Activated naive CD4-positive, alpha-beta T cell treated with anti-CD3 and anti-CD28 coated beads for 36 hours (primary cell): ENCODE measurements around the gene NOD1. TPM values are rescaled to one million over a fixed set of nuclear protein-coding genes. Genes with fewer than 3 reads are reported as not detected.

Experiments used
- CTCF ChIA-PET: fragments of 350-600 bp; sonication (Branson Sonifier 250); formaldehyde crosslinking; loops from one replicate; lab custom pipeline; 2021; ENCODE audit warnings: antibody characterized with exemption; lab: Charles Lee
- DNase-seq: peaks from one replicate; pipeline ENCODE4 v3.0.0-alpha.2; 2020
- H3K27ac Mint-ChIP-seq: one replicate; pipeline ENCODE4 v1.8.0; 2021; ENCODE audit warnings: mild to moderate bottlenecking, mixed read lengths
- H3K27me3 Mint-ChIP-seq: one replicate; pipeline ENCODE4 v1.8.0; 2021; ENCODE audit warnings: low read depth, mixed read lengths
- H3K36me3 Mint-ChIP-seq: one replicate; pipeline ENCODE4 v1.8.0; 2021; ENCODE audit warnings: low read depth, mixed read lengths
- H3K4me1 Mint-ChIP-seq: one replicate; pipeline ENCODE4 v1.8.0; 2021; ENCODE audit warnings: low read depth, mixed read lengths
- H3K4me3 Mint-ChIP-seq: one replicate; pipeline ENCODE4 v1.8.0; 2021; ENCODE audit warnings: mild to moderate bottlenecking, moderate library complexity, mixed read lengths
- H3K9me3 Mint-ChIP-seq: one replicate; pipeline ENCODE4 v1.8.0; 2021; ENCODE audit warnings: mixed read lengths
- intact Hi-C: fragments of 100-400 bp; cut with micrococcal nuclease; formaldehyde crosslinking; loops from one replicate; pipeline ENCODE4 v1.15.1; 2023
- total RNA-seq, 2 experiments: library from RNA; stranded (reverse); gene quantifications; one replicate each; pipeline ENCODE4 v1.2.3, GENCODE V29; 2021

Gene NOD1
- total RNA-seq, 2 experiments from 2014 or later, result 9.2 to 9.8 TPM

DNA sequence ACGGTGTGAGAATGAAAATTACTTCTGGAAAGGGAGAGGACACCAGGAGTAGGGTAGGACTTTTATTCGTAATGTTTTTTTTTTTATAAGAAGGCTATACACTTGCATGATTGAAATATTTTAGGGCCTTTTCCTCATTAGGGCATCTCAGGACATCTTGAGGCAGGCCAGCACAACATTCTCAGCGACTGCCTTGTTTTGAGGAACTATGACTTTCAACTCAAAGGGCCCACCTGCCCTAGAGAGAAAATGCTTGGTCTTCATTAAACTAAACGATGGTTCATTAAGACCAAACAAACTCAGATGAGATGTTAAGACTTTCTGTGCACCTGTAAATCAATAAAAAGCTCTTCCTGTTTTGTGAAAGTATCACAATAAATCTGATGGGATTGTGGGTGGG is 11.3 kb downstream of the NOD1 start:
- peaks cover 37% of the 10 kb centered on the region for H3K4me1 Mint-ChIP-seq
- CTCF ChIA-PET, result no interaction called here
- no peak overlapping the region for H3K4me3 Mint-ChIP-seq
- H3K27ac Mint-ChIP-seq, result no peak overlapping the region
- intact Hi-C loops, result no loop called here
- no peak for DNase-seq
- peaks cover 1% of the 10 kb centered on the region for H3K36me3 Mint-ChIP-seq
- no peaks in the 10 kb centered on the region for H3K9me3 Mint-ChIP-seq
- no peaks in the 10 kb centered on the region for H3K27me3 Mint-ChIP-seq

DNA sequence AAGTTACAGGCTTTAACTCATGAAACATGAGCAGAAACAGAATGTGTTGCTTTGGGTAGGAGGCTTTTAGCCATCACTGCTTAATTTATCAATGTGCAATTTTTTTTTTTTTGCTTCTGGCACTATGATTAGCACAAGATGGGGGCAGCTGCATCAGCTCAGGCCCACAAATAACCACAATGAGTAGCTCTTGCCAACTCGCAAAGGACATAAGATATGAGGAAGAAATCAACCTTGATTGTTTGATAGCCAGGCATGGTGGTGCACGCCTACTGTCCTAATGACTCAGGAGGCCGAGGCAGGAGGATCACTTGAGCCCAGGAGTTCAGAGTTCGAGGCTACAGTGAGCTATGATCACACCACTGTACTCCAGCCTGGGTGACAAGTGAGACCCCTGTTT is 12.3 kb downstream of the NOD1 start:
- Mint-ChIP-seq H3K27ac (no peak overlapping the region), H3K4me3 (no peak overlapping the region), H3K36me3 (peaks cover 1% of the 10 kb centered on the region), H3K27me3 (no peaks in the 10 kb centered on the region), H3K4me1 (peaks cover 28% of the 10 kb centered on the region), H3K9me3 (no peaks in the 10 kb centered on the region)
- CTCF ChIA-PET, result no interaction called here
- no peak for DNase-seq
- intact Hi-C loops, result no loop called here

DNA sequence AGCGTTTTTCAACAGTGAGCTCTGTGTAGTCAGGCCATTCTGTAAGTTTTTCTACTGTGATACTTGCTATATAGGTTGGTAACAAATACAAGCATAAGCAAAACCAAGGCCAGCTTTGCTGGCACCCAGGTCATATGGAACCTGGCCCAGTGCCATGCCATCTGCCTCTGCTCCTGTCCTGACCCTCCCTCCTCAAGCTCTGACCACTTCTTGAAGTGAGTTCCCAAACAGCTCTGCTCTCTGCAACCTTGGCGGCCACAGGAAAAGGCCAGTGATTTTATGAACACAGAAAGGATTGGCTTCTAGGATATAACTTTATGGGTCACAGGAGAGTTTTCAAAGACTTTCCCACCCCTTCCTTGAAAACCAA is 12.8 kb downstream of the NOD1 start:
- H3K4me1 Mint-ChIP-seq, result peaks cover 24% of the 10 kb centered on the region
- CTCF ChIA-PET, result interaction anchor here (0.8 to 2.1 kb wide), 2 partner anchors 99 to 190 kb away, joined by 3 to 5 read pairs; no protein-coding TSS in a partner anchor
- H3K27me3 Mint-ChIP-seq, result no peaks in the 10 kb centered on the region
- no peak for DNase-seq
- no peaks in the 10 kb centered on the region for H3K9me3 Mint-ChIP-seq
- H3K4me3 Mint-ChIP-seq, result no peak overlapping the region
- intact Hi-C loops, result no loop called here
- H3K27ac Mint-ChIP-seq, result no peak overlapping the region
- peaks cover 1% of the 10 kb centered on the region for H3K36me3 Mint-ChIP-seq

DNA sequence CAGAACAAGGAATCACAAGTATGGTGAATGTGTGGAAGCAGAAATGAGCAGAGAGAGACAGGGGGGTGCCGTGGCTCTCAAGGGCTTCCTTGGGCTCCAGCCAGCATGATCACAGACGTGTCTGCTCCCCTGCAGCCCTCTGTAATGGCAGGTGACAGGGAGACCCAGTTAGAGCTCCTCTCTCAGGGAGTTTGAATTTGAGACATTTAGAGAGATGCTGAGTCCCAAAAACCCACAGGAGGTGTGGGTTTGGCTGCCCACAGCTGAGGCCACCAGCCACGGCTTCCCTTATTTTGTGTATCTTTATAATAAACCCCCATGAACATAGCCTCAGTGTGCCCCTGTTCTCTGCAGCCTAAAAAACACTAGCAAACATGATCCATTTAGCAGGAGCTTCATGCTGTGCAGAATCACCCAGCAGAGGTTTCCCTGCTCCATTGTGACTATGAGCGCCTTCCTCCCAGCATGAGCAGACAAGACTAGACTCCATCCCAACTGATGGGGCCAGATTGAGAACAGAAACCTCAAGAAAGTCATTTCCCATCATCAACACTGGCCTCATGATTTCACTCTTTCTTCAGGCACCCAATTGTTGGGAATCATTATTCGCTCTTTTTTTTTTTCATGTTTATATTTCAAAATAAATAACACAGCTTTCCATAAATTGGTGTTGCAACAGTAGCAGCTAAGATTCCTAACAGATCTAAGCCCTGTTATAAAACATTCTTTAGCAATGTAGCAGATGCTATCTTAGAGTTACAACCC is 13.4 kb downstream of the NOD1 start:
- H3K9me3 Mint-ChIP-seq, result no peaks in the 10 kb centered on the region
- H3K4me3 Mint-ChIP-seq, result no peak overlapping the region
- peaks cover 21% of the 10 kb centered on the region for H3K4me1 Mint-ChIP-seq
- CTCF ChIA-PET, result interaction anchor here (0.8 to 2.1 kb wide), 2 partner anchors 100 to 189 kb away, joined by 3 to 5 read pairs; no protein-coding TSS in a partner anchor
- no peak overlapping the region for H3K27ac Mint-ChIP-seq
- intact Hi-C loops, result no loop called here
- H3K36me3 Mint-ChIP-seq, result peaks cover 1% of the 10 kb centered on the region
- H3K27me3 Mint-ChIP-seq, result no peaks in the 10 kb centered on the region
- DNase-seq, result no peak

DNA sequence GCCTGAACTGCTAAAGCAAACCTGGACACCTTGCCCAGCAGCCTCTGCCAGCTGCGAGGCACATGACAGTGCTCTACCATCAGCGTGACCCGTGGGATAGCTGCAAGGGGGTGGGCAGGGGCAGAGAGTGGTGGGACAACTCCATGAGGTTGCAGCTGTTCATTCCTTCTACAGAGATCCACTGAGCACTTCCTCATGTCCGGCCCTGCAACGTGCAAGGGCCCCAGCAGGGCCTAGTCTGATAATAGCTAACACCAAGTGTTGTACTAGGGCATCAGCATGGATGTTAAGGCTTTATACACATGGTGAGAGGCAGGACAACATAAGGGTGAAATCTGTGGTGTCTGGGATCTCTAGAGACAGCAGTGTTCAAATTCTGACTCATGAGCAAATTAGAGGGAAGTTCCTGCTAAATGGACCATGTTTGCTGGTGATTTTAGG is 14.3 kb downstream of the NOD1 start:
- H3K27ac Mint-ChIP-seq, result no peak overlapping the region

DNA sequence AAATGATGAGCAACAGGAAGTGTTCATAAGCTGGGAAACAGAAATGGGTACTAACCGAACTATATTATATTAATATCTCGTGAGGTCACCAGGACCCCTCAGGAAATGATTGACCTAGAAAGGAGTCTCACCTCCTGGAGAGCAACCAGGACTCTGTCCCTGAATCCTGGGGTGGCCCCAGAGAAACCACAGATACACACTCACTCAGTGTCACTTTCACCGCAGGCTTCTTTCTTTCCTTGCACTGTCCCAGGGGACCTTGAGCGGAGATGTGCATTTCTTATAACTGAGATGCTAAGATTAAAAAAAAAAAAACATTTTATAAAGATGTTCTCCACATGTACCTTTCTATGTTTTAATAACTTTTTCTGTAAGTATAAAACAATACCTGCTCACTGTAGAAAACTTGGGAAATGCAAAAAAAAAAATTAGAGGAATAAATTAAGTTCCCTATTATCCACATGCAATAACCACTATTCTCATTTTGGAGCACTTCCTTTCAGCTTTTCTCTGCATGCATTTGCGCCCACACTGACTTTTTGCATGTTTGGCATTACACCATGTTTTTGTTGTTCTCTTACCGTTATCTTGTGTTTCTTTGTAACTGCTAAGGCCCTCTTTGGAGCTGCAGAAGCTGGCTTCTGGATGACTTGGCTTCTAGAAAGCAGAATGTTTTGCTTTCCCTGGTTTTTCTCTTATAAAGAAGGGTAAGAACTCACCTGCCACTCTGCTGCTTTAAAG is 15.0 kb downstream of the NOD1 start:
- H3K4me3 Mint-ChIP-seq, result no peak overlapping the region
- no peaks in the 10 kb centered on the region for H3K27me3 Mint-ChIP-seq
- no peak overlapping the region for H3K27ac Mint-ChIP-seq
- H3K4me1 Mint-ChIP-seq, result peaks cover 12% of the 10 kb centered on the region
- CTCF ChIA-PET, result interaction anchor here (0.7 to 2.1 kb wide), 2 partner anchors 188 to 365 kb away, joined by 5 to 6 read pairs; no protein-coding TSS in a partner anchor
- DNase-seq, result no peak
- peaks cover 1% of the 10 kb centered on the region for H3K36me3 Mint-ChIP-seq
- no peaks in the 10 kb centered on the region for H3K9me3 Mint-ChIP-seq
- intact Hi-C loops, result no loop called here

More for the DNA sequence above, 14.3 kb downstream of the NOD1 start:
- intact Hi-C loops, result no loop called here
- H3K4me3 Mint-ChIP-seq, result no peak overlapping the region
- peaks cover 19% of the 10 kb centered on the region for H3K4me1 Mint-ChIP-seq
- no peaks in the 10 kb centered on the region for H3K27me3 Mint-ChIP-seq
- CTCF ChIA-PET, result interaction anchor here (0.7 to 2.1 kb wide), 2 partner anchors 188 to 364 kb away, joined by 5 to 6 read pairs; no protein-coding TSS in a partner anchor
- H3K36me3 Mint-ChIP-seq, result peaks cover 1% of the 10 kb centered on the region
- no peaks in the 10 kb centered on the region for H3K9me3 Mint-ChIP-seq
- DNase-seq, result no peak

DNA sequence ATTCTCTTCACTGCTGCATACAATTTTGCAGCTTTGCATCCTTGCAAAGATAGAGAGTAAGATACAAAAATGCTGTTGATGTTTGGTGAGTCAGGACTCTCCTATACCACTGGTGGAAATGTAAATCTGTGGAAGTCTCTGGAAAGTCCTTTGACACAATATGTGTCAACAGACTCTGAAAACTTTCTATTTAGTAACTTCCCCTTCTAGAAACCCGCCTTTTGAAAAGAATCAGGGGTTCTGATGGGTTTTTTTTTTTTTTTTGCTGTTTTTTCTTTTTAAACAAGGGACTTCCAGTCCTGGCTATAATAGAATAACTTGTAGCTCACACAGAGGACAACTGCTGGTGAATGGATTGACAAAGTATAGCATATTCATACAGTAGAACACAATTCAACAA is 16.4 kb downstream of the NOD1 start:
- no peak overlapping the region for H3K27ac Mint-ChIP-seq
- peaks cover 6% of the 10 kb centered on the region for H3K4me1 Mint-ChIP-seq
- peaks cover 1% of the 10 kb centered on the region for H3K36me3 Mint-ChIP-seq
- no peaks in the 10 kb centered on the region for H3K27me3 Mint-ChIP-seq
- DNase-seq, result no peak
- CTCF ChIA-PET, result interaction anchor here (0.6 kb wide), 1 partner anchor 18 kb away, joined by 3 read pairs; no protein-coding TSS in a partner anchor
- H3K9me3 Mint-ChIP-seq, result no peaks in the 10 kb centered on the region
- intact Hi-C loops, result no loop called here
- no peak overlapping the region for H3K4me3 Mint-ChIP-seq

DNA sequence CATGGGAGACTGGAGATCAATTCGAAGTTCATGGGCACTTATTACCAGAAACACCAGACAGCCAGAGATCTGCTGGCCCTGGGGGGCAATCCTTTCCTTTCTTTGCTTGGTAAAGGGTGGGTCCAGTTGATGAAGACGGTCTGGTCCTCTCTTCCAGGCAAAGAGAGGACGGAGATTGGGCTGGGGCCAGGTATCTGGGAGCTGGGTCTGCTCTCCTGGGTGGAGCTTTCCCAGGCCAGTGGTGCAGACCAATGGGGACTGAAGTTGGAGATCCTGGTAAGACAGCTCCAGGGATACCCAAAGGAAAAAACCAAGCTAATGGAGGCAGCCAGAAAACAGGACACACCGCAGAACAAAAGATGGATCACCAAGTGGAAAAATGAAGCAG is 18.3 kb downstream of the NOD1 start:
- H3K4me3 Mint-ChIP-seq, result no peak overlapping the region
- H3K27me3 Mint-ChIP-seq, result no peaks in the 10 kb centered on the region
- H3K4me1 Mint-ChIP-seq, result peaks cover 4% of the 10 kb centered on the region
- DNase-seq, result no peak
- no peak overlapping the region for H3K27ac Mint-ChIP-seq
- H3K9me3 Mint-ChIP-seq, result no peaks in the 10 kb centered on the region
- H3K36me3 Mint-ChIP-seq, result peaks cover 4% of the 10 kb centered on the region
- CTCF ChIA-PET, result no interaction called here
- intact Hi-C loops, result no loop called here

DNA sequence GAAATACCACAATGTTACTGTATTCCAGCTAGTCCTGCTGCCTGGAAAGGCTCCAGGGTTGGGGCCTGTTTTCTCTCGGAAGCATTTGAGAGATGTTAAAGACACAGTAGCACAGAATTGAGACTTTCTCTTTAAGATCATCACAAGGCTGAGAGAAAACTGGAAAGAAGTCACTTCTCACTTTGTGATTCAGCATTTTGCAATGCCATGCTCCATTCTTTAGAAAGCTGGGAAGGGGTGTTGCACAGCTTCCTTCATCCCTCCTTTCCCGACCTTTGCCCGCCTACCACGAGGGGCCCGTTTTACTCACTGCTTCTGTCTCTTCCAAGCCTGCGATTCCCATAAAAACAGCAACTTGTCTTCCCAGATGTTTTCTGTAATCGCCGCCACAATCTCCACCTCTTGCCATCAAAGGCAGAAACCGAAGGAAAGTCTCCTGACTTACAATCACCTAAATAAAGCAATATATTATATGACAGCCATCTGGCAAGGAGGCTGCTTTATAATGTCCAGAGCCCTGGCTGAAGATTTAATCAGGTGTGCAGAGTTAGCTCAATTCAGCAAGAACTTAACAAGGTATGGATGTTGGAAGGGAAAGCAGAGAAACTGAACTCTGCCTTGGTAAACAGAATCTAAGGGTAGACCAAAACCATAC is 18.9 kb downstream of the NOD1 start:
- no peak overlapping the region for H3K27ac Mint-ChIP-seq
- CTCF ChIA-PET, result no interaction called here
- H3K9me3 Mint-ChIP-seq, result no peaks in the 10 kb centered on the region
- DNase-seq, result no peak
- H3K36me3 Mint-ChIP-seq, result peaks cover 4% of the 10 kb centered on the region
- no peaks in the 10 kb centered on the region for H3K4me1 Mint-ChIP-seq
- H3K4me3 Mint-ChIP-seq, result no peak overlapping the region
- intact Hi-C loops, result no loop called here
- no peaks in the 10 kb centered on the region for H3K27me3 Mint-ChIP-seq

DNA sequence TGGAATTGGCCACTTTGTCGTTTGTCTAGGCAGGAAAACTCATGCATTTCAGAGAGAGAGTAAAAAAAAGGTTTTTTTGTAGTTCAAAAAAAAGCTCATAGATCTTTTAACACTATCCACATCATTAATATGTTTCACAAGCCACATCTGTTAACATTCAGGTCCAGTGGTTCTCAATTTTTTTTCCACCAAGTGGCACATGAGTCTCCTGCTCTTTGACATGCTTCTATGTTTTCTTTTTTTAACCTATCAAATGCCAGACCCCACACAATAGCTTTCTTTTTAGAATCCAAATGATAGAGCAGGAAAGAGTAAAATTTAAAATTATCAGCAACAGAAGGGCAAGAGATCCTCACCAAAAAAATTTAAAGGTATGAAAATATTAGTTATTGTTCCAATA is 20.3 kb downstream of the NOD1 start:
- no peaks in the 10 kb centered on the region for H3K4me1 Mint-ChIP-seq
- H3K27me3 Mint-ChIP-seq, result no peaks in the 10 kb centered on the region
- CTCF ChIA-PET, result no interaction called here
- no peaks in the 10 kb centered on the region for H3K9me3 Mint-ChIP-seq
- no peak overlapping the region for H3K4me3 Mint-ChIP-seq
- peaks cover 3% of the 10 kb centered on the region for H3K36me3 Mint-ChIP-seq
- no peak overlapping the region for H3K27ac Mint-ChIP-seq
- intact Hi-C loops, result no loop called here
- no peak for DNase-seq

DNA sequence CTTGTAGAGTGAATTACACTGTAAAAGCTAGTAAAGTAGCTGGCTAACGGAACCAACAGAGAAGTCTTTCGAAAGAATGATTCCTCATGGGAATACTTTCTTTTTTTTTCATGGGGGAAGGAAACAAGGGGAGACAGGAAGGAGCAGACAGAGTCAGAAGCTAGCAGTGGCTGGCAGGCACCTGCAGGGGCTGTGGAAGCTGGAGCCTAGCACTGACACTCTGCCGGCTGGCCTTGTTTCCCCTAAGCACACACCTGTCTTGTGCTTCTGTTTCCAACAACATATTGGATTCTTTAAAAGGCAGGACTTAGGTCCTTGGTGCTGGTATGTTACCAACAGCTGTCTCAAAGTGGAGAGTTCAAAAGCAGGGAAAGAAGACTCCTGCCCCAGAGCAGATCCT is 24.7 kb downstream of the NOD1 start:
- intact Hi-C loops, result no loop called here

DNA sequence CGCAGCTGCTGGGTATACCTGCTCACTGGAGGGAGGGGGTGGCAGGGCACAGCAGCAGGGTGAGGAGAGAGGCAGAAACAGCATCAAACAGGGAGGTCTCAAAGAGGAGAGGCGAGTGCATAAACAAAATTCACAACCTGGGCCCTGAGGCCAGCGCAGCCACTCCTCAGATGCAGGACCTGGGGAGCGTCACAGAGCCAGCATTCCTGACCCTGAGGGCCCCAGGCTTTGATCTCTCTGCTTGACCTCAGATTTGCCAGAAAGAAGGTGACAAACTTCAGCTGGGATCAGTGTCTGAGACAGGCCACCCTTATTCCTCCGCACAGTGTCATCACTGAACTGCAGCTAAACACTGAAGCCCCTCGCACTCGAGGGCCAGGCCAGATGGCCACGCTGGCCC is 25.6 kb downstream of the NOD1 start:
- no peaks in the 10 kb centered on the region for H3K4me1 Mint-ChIP-seq
- CTCF ChIA-PET, result interaction anchor here (1.2 kb wide), 1 partner anchor 111 kb away, joined by 4 read pairs; no protein-coding TSS in a partner anchor
- no peaks in the 10 kb centered on the region for H3K9me3 Mint-ChIP-seq
- no peak overlapping the region for H3K4me3 Mint-ChIP-seq
- intact Hi-C loops, result no loop called here
- H3K27me3 Mint-ChIP-seq, result no peaks in the 10 kb centered on the region
- H3K36me3 Mint-ChIP-seq, result peaks cover 10% of the 10 kb centered on the region
- no peak for DNase-seq
- H3K27ac Mint-ChIP-seq, result no peak overlapping the region

More for the DNA sequence above, 24.7 kb downstream of the NOD1 start:
- H3K4me1 Mint-ChIP-seq, result no peaks in the 10 kb centered on the region
- H3K27ac Mint-ChIP-seq, result peak overlapping the region; percentile 56
- H3K36me3 Mint-ChIP-seq, result peaks cover 7% of the 10 kb centered on the region
- CTCF ChIA-PET, result interaction anchor here (1.2 kb wide), 1 partner anchor 110 kb away, joined by 4 read pairs; no protein-coding TSS in a partner anchor
- no peak overlapping the region for H3K4me3 Mint-ChIP-seq
- H3K9me3 Mint-ChIP-seq, result no peaks in the 10 kb centered on the region
- DNase-seq, result no peak
- no peaks in the 10 kb centered on the region for H3K27me3 Mint-ChIP-seq
